H1 (cell line): ENCODE measurements around the gene PAX9. TPM values are rescaled to one million over a fixed set of nuclear protein-coding genes. Genes with fewer than 3 reads are reported as not detected.
A peak's percentile ranks its signal among the peaks of the same experiment; 100 is the strongest.

Source experiments
- CTCF ChIA-PET: fragments of 300-600 bp; sonication (Branson Sonifier 250); formaldehyde crosslinking; loops from one replicate; lab custom pipeline; 2021; ENCODE audit not compliant: partially characterized antibody; lab: Charles Lee
- POLR2A ChIA-PET: fragments of 300-600 bp; sonication (Branson Sonifier 250); formaldehyde crosslinking; loops from one replicate; lab custom pipeline; 2021; ENCODE audit warnings: inconsistent platforms; ENCODE audit not compliant: partially characterized antibody; lab: Charles Lee
- DNase-seq, 2 experiments: peaks; one replicate each; pipeline versions ENCODE4 v3.0.0 to v3.0.0-alpha.2; 2010 to 2022; ENCODE audit warnings: low spot score in 2 of 2, low read depth in 1 of 2, mixed read lengths in 1 of 2
- FAIRE-seq: peaks from 2 replicates; lab custom pipeline; 2011; peaks lifted over from hg19 to GRCh38; lab: Jason Lieb, UNC
- H2AFZ ChIP-seq: 2 replicates; pipeline ENCODE4 v1.8.1; 2012; ENCODE audit warnings: low read length, inconsistent platforms
- H2AK5ac ChIP-seq: 2 replicates; pipeline ENCODE4 v1.6.1; 2013; ENCODE audit warnings: low read depth, low read length
- H2BK120ac ChIP-seq: replicated peaks from 2 replicates; pipeline ENCODE3; 2013; ENCODE audit warnings: low read depth, low read length, inconsistent platforms
- H2BK12ac ChIP-seq: 2 replicates; pipeline ENCODE4 v1.6.1; 2013; ENCODE audit warnings: low read depth, low read length
- H2BK15ac ChIP-seq: 2 replicates; pipeline ENCODE4 v1.6.1; 2013; ENCODE audit warnings: low read length
- H2BK20ac ChIP-seq: 2 replicates; pipeline ENCODE4 v1.6.1; 2013; ENCODE audit warnings: low read length
- H2BK5ac ChIP-seq: 2 replicates; pipeline ENCODE4 v1.6.1; 2013; ENCODE audit warnings: low read depth, low read length
- H3K14ac ChIP-seq: 2 replicates; pipeline ENCODE4 v1.6.1; 2013; ENCODE audit warnings: inconsistent platforms; ENCODE audit not compliant: insufficient read length
- H3K18ac ChIP-seq: 2 replicates; pipeline ENCODE4 v1.6.1; 2013; ENCODE audit warnings: low read length; ENCODE audit errors: extremely low read depth
- H3K23ac ChIP-seq: 2 replicates; pipeline ENCODE4 v1.6.1; 2013; ENCODE audit warnings: inconsistent platforms; ENCODE audit not compliant: insufficient read length
- H3K23me2 ChIP-seq: 2 replicates; pipeline ENCODE4 v1.6.1; 2013; ENCODE audit warnings: low read depth, low read length
- H3K27ac ChIP-seq: 2 replicates; pipeline ENCODE4 v1.6.1; 2011; ENCODE audit warnings: low read depth, low read length, inconsistent platforms
- H3K27me3 ChIP-seq, 4 experiments: replicated peaks in 1 of 4; 1 replicate in 1 of 4; 2 replicates in 3 of 4; pipeline versions ENCODE4 v1.6.1 to v1.8.1; 2011 to 2013; ENCODE audit warnings: low read length in 3 of 4, mild to moderate bottlenecking in 3 of 4, inconsistent platforms in 2 of 4, mixed read lengths in 2 of 4, moderate library complexity in 1 of 4; ENCODE audit not compliant: control insufficient read depth in 3 of 4, insufficient read depth in 3 of 4; ENCODE audit errors: extremely low read depth in 1 of 4
- H3K36me3 ChIP-seq, 4 experiments: 2 replicates each; pipeline versions ENCODE4 v1.6.1 to v1.8.1; 2011 to 2013; ENCODE audit warnings: mild to moderate bottlenecking in 4 of 4, low read length in 3 of 4, moderate library complexity in 2 of 4, control low read depth in 1 of 4, inconsistent platforms in 1 of 4; ENCODE audit not compliant: insufficient read depth in 4 of 4, control insufficient read depth in 2 of 4
- H3K4ac ChIP-seq: replicated peaks from 2 replicates; pipeline ENCODE3; 2013; ENCODE audit warnings: low read length, low read depth, mixed read lengths, inconsistent platforms; ENCODE audit not compliant: insufficient read length
- H3K4me1 ChIP-seq, 4 experiments: replicated peaks in 1 of 4; 1 replicate in 1 of 4; 2 replicates in 3 of 4; pipeline versions ENCODE4 v1.6.1 to v1.8.1; 2011 to 2013; ENCODE audit warnings: low read length in 3 of 4, inconsistent platforms in 2 of 4, mixed read lengths in 1 of 4; ENCODE audit not compliant: insufficient read depth in 4 of 4, control insufficient read depth in 3 of 4
- H3K4me2 ChIP-seq, 2 experiments: 2 replicates each; pipeline versions ENCODE4 v1.6.1 to v1.8.1; 2011 to 2013; ENCODE audit warnings: low read depth in 2 of 2, low read length in 2 of 2, control low read depth in 1 of 2, inconsistent platforms in 1 of 2, mild to moderate bottlenecking in 1 of 2; ENCODE audit not compliant: insufficient read depth in 1 of 2
- H3K4me3 ChIP-seq, 4 experiments: fragments of 200-600, 300-600 bp in 1 of 4; sonication (generic), shearing (Covaris generic), sonication (Bioruptor Twin) in 1 of 4; 2 replicates each; pipeline versions ENCODE4 v1.5.1 to v1.8.1; 2011 to 2016; ENCODE audit warnings: low read length in 4 of 4, low read depth in 3 of 4, control low read depth in 2 of 4, inconsistent platforms in 2 of 4, mild to moderate bottlenecking in 2 of 4, mixed read lengths in 1 of 4, moderate library complexity in 1 of 4; ENCODE audit not compliant: insufficient read depth in 2 of 4; ENCODE audit errors: extremely low read depth in 1 of 4
- H3K56ac ChIP-seq: replicated peaks from 2 replicates; pipeline ENCODE3; 2013; ENCODE audit warnings: low read depth, mild to moderate bottlenecking, mixed read lengths, low read length, inconsistent platforms; ENCODE audit not compliant: insufficient read length
- H3K79me1 ChIP-seq: 2 replicates; pipeline ENCODE4 v1.6.1; 2013; ENCODE audit warnings: low read depth, low read length, control low read depth
- H3K79me2 ChIP-seq, 2 experiments: 2 replicates each; pipeline versions ENCODE4 v1.6.1 to v1.8.1; 2012 to 2013; ENCODE audit warnings: low read length in 2 of 2, mild to moderate bottlenecking in 2 of 2, inconsistent platforms in 1 of 2; ENCODE audit not compliant: insufficient read depth in 2 of 2, control insufficient read depth in 1 of 2
- H3K9ac ChIP-seq, 4 experiments: replicated peaks in 1 of 4; 1 replicate in 1 of 4; 2 replicates in 3 of 4; pipeline versions ENCODE4 v1.6.1 to v1.8.1; 2011 to 2013; ENCODE audit warnings: low read depth in 3 of 4, low read length in 3 of 4, control low read depth in 2 of 4, mild to moderate bottlenecking in 2 of 4, moderate library complexity in 2 of 4, inconsistent platforms in 1 of 4; ENCODE audit errors: extremely low read depth in 1 of 4
- H3K9me3 ChIP-seq, 2 experiments: 2 replicates each; pipeline versions ENCODE4 v1.6.1 to v1.8.1; 2012 to 2013; ENCODE audit warnings: mild to moderate bottlenecking in 2 of 2, moderate library complexity in 2 of 2, control low read depth in 1 of 2, inconsistent platforms in 1 of 2, low read depth in 1 of 2, low read length in 1 of 2, mixed read lengths in 1 of 2; ENCODE audit not compliant: insufficient read depth in 2 of 2
- H4K20me1 ChIP-seq, 2 experiments: replicated peaks in 1 of 2; 2 replicates each; pipeline versions ENCODE3 to v1.8.1; 2011 to 2013; ENCODE audit warnings: inconsistent platforms in 2 of 2, low read length in 2 of 2, mild to moderate bottlenecking in 1 of 2; ENCODE audit not compliant: insufficient read depth in 2 of 2, control insufficient read depth in 1 of 2
- H4K5ac ChIP-seq: 2 replicates; pipeline ENCODE4 v1.6.1; 2013; ENCODE audit warnings: low read length, low read depth, mixed read lengths, inconsistent platforms; ENCODE audit not compliant: insufficient read length
- H4K8ac ChIP-seq: 2 replicates; pipeline ENCODE4 v1.8.0; 2013; ENCODE audit warnings: mild to moderate bottlenecking, moderate library complexity, low read length, inconsistent platforms; ENCODE audit not compliant: insufficient read depth; ENCODE audit errors: extremely low read depth
- H4K91ac ChIP-seq: replicated peaks from 2 replicates; pipeline ENCODE3; 2013; ENCODE audit warnings: low read length, mixed read lengths, inconsistent platforms; ENCODE audit not compliant: insufficient read length
- ASH2L ChIP-seq: fragments of 200-600, 300-600 bp; sonication (generic); IDR thresholded peaks from one replicate; pipeline ENCODE4 v1.7.1; 2017; ENCODE audit warnings: low read length
- EP300 ChIP-seq, 2 experiments: IDR thresholded peaks; 1 replicate in 1 of 2; 2 replicates in 1 of 2; pipeline ENCODE4 v1.6.1; 2011 to 2012; ENCODE audit warnings: low read depth in 2 of 2, low read length in 2 of 2, mild to moderate bottlenecking in 2 of 2, borderline replicate concordance in 1 of 2, inconsistent platforms in 1 of 2, moderate library complexity in 1 of 2
- KDM1A ChIP-seq: fragments of 200-600, 300-600 bp; sonication (generic); IDR thresholded peaks from 2 replicates; pipeline ENCODE4 v1.7.1; 2016; ENCODE audit warnings: mild to moderate bottlenecking, low read length, borderline replicate concordance
- MAFK ChIP-seq: IDR thresholded peaks from 2 replicates; pipeline ENCODE4 v1.6.1; 2012; ENCODE audit warnings: low read depth, mild to moderate bottlenecking, improper control_type of control experiment, low read length
- RBBP5 ChIP-seq: IDR thresholded peaks from 2 replicates; pipeline ENCODE4 v1.7.1; 2012; ENCODE audit warnings: low read depth, mild to moderate bottlenecking, inconsistent platforms, low read length, moderate library complexity, borderline replicate concordance
- SUZ12 ChIP-seq: fragments of 200-600 bp; sonication (generic); IDR thresholded peaks from 2 replicates; pipeline ENCODE4 v1.6.1; 2012; ENCODE audit warnings: mild to moderate bottlenecking, inconsistent platforms, low read length, moderate library complexity, mixed read lengths
- TAF7 ChIP-seq: optimal IDR thresholded peaks from 2 replicates; pipeline ENCODE3; 2011; ENCODE audit warnings: low read depth, mild to moderate bottlenecking, inconsistent platforms, low read length, moderate library complexity, borderline replicate concordance
- USF2 ChIP-seq: IDR thresholded peaks from 2 replicates; pipeline ENCODE4 v1.6.1; 2011; ENCODE audit warnings: low read length, improper control_type of control experiment
- WGBS, 2 experiments: shearing (Covaris generic) in 1 of 2; methylation state at CpG; one replicate each; pipeline versions ENCODE4 v1.1.6 to v1.1.7; 2013 to 2015; ENCODE audit warnings: low lambda C conversion rate in 2 of 2, mixed read lengths in 2 of 2, inconsistent platforms in 1 of 2, low coverage in 1 of 2, missing lambda C conversion rate in 1 of 2; ENCODE audit not compliant: insufficient replicate concordance in 2 of 2, insufficient coverage in 1 of 2, insufficient read length in 1 of 2; ENCODE audit errors: extremely low coverage in 1 of 2, missing lambda C conversion rate in 1 of 2; 5-methylcytosine and 5-hydroxymethylcytosine counted together
- polyA plus RNA-seq, 7 experiments: library from polyadenylated mRNA; depleted of rRNA in 3 of 7; stranded (reverse) in 5 of 7; unstranded in 2 of 7; fragments of >200 nt in 5 of 7; fragments of 200-250 nt in 2 of 7; gene quantifications; 1 replicate in 5 of 7; 2 replicates in 1 of 7; 4 replicates in 1 of 7; pipeline versions ENCODE4 v1.2.1 to v1.2.3, GENCODE V29; 2011 to 2013; ENCODE audit warnings: missing spikeins in 2 of 7, mixed read lengths in 2 of 7
- total RNA-seq: library from RNA; stranded (reverse); fragmentation: NEBNext Ultra II Directional; extraction: Animal tissue kit (Norgen Biotek cat#: 25700); gene quantifications from 2 replicates; pipeline ENCODE4 v1.2.1, GENCODE V29; 2021

PAX9 gene
- total and polyA plus RNA-seq, 2 of the 8 experiments (the other 6 are each of a cell fraction or from before 2014, with no cell fraction given), result 0.05 TPM; not detected in 1

- no peaks in the 10 kb centered on the region for H4K20me1 ChIP-seq
- WGBS, 2 experiments, result 70% methylated on average over 1 of the region's 1 CpG; no CpG with 5 or more reads in 1 of the 2 experiments
- H2BK15ac ChIP-seq, result no peak overlapping the region
- H3K23ac ChIP-seq, result no peak overlapping the region
- no peak overlapping the region for H3K14ac ChIP-seq
- H3K23me2 ChIP-seq, result peaks cover 2% of the 10 kb centered on the region; the same call in 1 of the 2 replicates
- no peak overlapping the region for H2BK120ac ChIP-seq
- no peak overlapping the region for H3K9ac ChIP-seq
- H4K5ac ChIP-seq, result no peak overlapping the region
- H3K4me1 ChIP-seq, result peaks cover 0 to 5% (median 0%) of the 10 kb centered on the region in 4 experiments; a peak in 1 of 7 replicates
- TF ChIP-seq EP300 (IDR thresholded peaks at IDR 0.05; ENCODE audit: borderline replicate concordance in 1 of 2, low read depth in 2 of 2, low read length in 2 of 2), result no peak
- no peak for TF ChIP-seq MAFK
- TF ChIP-seq ASH2L, result no peak
- TF ChIP-seq USF2, result no peak
- no peak for TF ChIP-seq RBBP5
- no peak for TF ChIP-seq TAF7
- no peak for TF ChIP-seq KDM1A
- no peak for TF ChIP-seq SUZ12
- H2BK12ac ChIP-seq, result no peak overlapping the region
- H4K8ac ChIP-seq, result no peak overlapping the region
- H3K27ac ChIP-seq, result no peak overlapping the region
- H3K4me3 ChIP-seq, result no peak overlapping the region
- no peak overlapping the region for H2BK5ac ChIP-seq
- H3K79me1 ChIP-seq, result no peaks in the 10 kb centered on the region
- no peak overlapping the region for H2BK20ac ChIP-seq
- no peak overlapping the region for H3K4me2 ChIP-seq
- H3K4ac ChIP-seq, result no peak overlapping the region
- DNase-seq, result no peak
- no peaks in the 10 kb centered on the region for H3K79me2 ChIP-seq
- H3K56ac ChIP-seq, result no peak overlapping the region
- no peak overlapping the region for H3K18ac ChIP-seq
- H3K9me3 ChIP-seq, result no peaks in the 10 kb centered on the region; a peak in 1 of 4 replicates
- no peak for FAIRE-seq
- no peak overlapping the region for H2AK5ac ChIP-seq
- ChIA-PET CTCF (interaction anchor here (0.6 to 1.6 kb wide), 7 partner anchors 9 to 317 kb away, joined by 3 to 4 read pairs (median 3); no protein-coding TSS in a partner anchor), POLR2A (no interaction called here)
- no peak overlapping the region for H4K91ac ChIP-seq
- H2AFZ ChIP-seq, result peak overlapping the region; percentile 50; the same call in 1 of the 2 replicates
- H3K27me3 ChIP-seq, result no peaks in the 10 kb centered on the region
- H3K36me3 ChIP-seq, result no peaks in the 10 kb centered on the region
Observed at GRCh38 chr14:36625014-36625413, 36.6 kb upstream of the PAX9 start.
